Mucosa of gallbladder (tissue), 1 donor: ENCODE measurements around the gene SLC4A8. TPM values are rescaled to one million over a fixed set of nuclear protein-coding genes. Genes with fewer than 3 reads are reported as not detected.

Experiments used
- DNase-seq: peaks from one replicate; pipeline ENCODE4 v3.0.0-alpha.2; 2020; ENCODE audit warnings: low spot score
- total RNA-seq: library from RNA; stranded (reverse); gene quantifications from one replicate; pipeline ENCODE4 v1.2.1, GENCODE V29; 2021
- donor health status: DM: no; HTN: no; CAD: no.

The SLC4A8 gene
- total RNA-seq, 1 donor from 2014 or later, result 2.6 TPM

DNA sequence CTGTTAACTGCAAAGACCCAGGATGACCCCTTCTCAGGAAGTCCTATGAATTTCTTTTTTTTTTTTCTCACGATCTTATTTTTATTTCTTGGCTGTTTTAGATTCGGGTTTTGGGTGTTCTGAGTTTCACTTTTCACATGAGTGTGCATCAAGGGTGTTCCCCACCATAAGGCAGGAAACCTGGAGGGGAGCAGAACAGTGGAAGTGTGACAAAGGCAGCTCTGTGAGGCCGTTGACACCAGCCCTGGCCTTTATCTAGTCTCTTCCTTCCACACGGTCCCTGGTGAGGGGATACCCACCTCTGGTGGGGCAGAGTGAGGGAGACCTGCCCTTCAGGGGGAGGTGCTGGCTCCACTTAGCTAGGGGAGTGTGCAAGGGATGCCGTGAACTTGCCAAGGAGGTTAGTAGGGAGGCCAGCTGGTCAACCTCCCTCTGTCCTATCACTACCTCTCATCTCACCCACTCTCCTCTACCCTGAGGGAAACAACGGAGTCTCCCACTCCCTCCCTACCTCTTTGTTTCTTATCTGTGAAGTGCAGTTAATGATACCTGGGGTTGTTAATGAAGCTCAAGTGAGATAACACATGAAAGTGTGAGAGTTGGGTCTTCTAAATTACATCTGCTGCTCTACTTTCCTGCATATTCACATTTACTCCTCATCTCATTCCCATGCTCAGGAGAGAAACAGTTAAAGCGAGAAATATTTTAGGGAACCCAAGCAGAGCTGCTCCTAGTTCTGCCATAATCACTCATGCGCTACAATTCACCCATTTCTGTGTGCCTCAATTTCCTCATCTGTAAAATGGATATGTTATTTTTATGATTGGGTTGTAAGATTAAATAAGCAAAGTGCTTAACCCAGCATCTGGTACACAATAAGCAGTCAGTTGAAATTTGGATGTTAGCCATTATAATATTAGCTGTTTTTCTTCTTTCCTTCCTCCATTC, 29.1 kb upstream of the SLC4A8 start:
- no peak for DNase-seq

DNA sequence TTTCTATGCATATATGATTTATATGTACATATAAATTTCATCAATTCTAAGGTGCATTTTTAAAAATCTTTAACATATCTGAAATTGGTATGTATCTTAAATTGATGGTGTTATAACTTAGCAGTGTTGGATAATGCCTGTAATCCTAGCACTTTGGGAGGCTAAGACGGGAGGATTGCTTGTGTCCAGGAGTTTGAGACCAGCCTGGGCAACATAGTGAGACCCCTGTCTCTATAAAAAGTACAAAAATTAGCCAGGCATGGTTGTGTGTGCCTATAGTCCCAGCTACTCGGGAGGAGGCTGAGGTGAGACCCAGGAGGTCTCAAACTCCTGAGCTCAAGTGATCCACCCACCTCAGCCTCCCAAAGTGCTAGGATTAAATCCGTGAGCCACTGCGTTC, 27.0 kb upstream of the SLC4A8 start:
- DNase-seq, result no peak

DNA sequence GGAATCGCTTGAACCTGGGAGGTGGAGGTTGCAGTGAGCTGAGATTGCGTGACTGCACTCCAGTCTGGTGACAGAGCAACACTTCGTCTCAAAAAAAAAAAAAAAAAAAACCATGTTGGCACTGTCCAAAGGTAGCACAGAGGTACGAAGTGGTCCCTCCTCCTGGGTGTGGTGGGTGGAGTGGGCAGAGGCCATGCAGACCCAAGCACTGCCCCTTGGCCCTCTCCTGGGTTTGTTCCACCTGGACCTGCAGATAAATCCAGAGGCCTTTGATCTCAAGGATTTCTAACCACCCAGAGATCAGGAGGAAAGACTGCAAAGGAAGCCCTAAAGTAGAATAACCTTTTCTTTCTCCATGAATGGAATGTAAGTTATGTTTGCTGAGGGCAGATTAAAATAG, 24.7 kb upstream of the SLC4A8 start:
- DNase-seq, result no peak

DNA sequence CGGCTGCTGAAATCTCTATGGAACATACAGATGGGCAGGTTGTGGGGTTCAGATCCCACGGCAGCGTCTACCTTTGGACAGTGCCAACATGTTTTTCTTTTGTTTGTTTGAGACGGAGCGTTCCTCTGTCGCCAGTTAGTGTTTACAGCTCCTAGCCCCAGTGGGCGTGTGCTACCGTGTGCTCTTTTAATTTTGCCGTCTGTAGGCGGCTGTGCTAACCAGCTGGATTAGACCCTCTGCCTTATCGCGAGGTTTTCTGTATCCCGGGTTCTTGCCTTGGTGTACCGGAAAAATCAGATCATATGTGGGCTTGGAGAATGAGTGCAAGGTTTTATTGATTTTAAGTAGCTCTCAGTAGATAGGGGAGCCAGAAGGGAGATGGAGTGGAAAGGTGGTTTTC, 23.6 kb upstream of the SLC4A8 start:
- DNase-seq, result no peak

DNA sequence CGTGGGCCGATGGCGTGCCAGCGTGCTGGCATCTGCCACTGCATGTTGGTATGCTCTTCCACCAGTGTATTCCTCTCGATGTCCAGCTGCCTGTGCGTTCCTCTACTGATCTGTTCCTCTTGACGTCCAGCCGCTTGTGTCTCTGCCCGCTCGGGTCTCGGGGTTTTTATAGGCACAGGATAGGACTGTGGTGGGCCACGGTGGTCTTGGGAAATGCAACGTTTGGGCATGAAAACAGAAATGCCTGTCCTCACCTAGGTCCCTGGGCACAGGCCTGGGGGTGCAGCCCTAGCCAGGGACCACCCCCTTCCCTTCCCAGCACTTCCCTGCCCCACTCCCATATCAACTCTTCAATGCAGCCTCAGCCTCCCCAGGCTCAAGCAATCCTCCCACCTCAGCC, 23.1 kb upstream of the SLC4A8 start:
- no peak for DNase-seq

DNA sequence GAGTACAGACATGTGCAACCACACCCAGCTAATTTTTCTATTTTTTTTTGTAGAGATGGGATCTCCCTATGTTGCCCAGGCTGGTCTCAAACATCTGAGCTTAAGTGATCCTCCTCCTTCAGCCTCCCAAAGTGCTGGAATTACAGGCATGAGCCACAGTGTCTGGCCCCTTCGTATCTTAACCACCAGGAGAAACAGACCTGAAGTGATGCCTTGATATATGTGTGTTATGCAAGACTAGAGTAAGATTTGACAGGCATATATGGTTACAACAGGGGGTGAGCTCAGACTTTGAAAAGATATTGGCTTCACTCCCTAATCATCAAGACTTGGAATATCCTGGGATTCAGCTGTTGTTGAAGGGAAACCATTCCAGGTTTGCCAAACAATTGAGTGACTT, 22.7 kb upstream of the SLC4A8 start:
- DNase-seq, result no peak

DNA sequence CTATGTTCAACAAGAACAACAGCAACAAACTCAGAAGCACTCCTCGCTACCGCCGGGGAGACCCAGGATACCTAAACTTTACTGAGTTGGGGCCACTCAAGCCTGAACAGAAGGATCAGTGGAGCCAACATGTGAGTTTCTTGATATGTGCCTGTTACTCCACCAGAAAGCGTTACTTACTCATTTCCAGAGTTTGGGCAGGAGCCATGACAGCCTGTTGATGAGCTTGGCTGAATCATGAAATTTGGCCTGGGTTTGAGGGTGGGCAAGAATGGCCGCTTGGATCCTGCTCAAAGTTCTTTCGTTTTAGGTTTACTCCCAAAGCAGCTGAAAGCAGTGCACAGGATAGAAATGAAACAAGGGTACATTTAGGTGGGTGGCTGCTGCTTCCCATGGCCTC, 21.5 kb upstream of the SLC4A8 start:
- no peak for DNase-seq

DNA sequence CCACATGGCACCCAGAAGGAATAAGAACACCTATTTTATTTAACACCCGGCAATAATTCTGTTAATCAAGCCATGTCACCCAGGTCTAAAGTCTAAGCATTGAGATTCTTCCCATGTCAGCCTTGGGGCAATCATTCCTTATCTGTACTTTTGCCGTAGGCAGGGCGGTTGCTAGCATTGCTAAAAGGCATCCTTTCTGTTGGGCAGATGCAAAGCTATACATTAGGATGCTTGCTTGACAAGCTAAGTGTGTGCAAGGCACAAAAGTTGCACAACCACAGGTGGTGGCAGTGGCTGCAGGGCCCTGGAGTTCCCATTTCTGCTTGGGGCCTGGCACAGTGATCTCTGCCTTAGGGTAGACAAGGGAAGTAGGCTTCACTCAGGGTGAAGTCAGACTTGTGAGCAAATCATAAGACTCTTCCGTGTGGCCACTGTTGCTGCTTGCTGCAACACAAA, 20.9 kb upstream of the SLC4A8 start:
- DNase-seq, result no peak

DNA sequence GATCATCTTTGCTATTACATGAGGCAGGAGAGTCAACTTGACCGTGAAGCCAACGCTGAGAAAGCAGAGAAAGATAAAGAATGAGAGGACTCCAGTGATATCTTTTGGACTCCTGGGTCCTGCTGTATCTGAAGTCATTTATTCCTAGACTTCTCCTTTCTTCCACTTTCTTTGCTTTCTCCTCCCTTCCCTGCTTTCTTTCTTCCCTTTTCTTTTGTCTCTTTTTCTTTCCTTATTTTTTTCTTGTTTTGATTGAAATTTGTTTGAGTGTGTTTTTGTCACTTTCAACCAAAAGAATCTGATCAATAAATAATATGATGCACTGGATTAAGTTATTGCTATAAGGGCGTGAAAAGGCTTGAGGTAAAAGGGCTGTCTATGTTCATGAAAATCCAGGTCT, 20.0 kb upstream of the SLC4A8 start:
- no peak for DNase-seq

DNA sequence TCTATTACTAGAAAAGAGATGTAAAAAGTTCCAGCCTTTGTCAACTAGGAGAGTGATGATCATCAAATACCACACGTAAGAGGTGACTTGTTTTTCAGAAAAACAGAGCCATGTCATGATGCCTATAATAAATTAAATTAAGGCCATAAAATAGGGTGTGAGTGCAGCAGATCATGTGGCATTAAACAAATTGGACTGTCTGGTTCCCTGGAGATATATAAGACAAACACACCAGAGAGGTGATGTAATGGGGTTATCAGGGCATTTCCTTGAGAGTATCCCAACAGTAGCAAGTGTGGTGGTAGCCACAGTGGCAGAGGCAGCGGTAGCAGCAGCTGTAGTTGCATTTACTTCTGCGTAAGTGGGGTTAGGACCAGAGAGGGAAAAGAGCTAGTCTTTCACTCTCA, 18.8 kb upstream of the SLC4A8 start:
- no peak for DNase-seq

DNA sequence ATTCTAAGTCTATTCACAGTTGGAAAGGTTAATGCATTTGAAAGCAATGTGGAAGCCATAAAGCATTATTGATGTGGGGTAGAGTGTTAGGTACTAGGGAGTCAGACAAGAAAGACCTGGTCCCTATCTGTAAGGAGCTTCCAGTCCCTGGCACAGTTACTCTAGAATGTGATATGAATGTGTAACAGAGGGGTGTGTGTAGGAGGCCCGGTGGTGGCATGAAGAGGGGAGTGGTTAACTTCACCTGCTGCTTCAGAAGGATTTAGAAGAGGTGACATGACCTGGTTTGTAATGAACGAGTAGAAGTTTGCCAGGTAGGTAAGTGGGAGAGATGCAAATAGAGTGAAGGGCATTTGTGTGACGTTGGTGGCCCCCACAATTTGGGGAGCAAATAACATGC, 18.3 kb upstream of the SLC4A8 start:
- no peak for DNase-seq

DNA sequence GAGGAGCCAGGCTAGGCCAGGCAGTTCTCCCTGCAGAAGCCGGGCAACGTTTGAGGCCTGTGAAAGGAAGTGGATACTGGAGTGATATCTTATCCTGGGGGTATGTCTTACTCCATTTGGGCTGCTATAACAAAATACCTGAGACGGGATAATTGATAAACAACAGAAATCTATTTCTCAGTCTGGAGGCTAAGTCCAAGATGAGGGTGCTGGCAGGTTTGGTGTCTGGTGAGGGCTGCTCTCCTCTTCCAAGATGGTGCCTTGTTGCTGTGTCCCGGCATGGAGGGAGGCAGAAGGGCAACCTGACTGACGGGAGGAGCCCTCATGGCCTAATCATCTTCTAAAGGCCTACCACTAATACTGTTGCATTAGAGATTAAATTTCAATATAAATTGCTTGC, 17.8 kb upstream of the SLC4A8 start:
- no peak for DNase-seq

DNA sequence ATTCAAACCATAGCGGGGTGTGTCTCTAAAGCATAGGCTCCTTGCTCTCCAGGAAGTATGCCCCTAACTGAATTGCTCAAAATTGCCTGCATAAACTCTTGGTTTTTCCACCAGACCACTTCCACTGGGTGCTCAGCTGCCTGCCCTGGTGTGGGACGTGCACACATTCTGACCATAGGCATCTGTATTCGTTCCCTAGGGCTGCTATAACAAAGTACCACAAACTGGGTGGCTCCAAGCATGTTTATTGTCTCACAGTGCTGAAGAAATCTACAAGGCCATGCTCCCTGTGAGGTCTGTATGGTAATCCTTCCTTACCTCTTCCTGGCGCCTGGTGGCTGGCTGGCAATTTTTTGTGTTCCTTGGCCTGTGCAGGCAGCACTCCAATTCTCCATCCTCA, 17.0 kb upstream of the SLC4A8 start:
- DNase-seq, result no peak

DNA sequence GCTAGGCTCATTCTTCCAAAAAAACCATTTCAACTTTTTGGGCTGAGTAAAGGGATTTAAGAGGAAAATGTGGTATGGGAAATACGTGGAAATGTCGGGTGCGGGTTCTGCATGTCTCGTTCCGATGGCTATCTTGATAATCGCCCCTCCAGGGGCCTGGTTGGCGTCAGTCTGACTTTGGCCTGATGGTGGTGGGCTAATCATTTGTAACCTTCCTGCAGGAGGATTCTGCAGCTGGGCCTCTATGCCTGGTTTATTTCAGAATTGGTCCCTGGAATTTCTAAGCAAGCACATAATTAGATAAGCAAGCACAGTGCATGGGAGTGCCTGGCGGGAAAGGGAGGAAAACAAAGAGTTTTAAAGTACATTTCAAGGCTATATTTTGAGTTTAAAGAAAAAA, 14.8 kb upstream of the SLC4A8 start:
- DNase-seq, result no peak

DNA sequence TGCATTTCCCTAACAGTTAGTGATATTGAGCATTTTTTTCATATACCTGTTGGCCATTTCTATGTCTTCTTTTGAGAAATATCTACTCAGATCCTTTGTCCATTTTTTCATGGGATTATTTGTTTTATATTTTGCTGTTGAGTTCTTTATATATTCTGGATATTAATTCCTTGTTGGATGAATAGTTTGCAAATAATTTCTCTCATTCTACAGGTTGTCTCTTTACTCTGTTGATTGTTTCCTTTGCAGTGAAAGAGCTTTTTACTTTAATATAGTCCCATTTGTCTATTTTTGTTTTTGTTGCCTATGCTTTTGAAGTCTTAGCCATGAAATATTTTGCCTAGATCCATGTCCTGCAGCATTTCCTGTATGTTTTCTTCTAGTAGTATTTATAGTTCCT, 11.5 kb upstream of the SLC4A8 start:
- no peak for DNase-seq

DNA sequence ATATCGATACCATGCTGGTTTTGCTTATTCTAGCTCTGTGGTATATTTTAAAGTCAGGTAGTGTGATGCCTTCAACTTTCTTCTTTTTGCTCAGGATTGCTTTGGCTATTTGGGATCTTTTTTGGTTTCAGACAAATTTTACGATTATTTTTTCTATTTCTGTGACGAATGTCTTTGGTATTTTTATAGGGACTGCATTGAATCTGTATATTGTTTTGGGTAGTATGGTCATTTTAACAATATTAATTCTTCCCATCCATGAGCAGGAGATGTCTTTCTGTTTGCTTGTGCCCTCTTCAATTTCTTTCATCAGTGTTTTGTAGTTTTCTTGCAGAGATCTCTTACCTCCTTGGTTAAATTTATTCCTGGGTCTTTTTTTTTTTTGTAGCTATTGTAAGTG, 10.8 kb upstream of the SLC4A8 start:
- no peak for DNase-seq

DNA sequence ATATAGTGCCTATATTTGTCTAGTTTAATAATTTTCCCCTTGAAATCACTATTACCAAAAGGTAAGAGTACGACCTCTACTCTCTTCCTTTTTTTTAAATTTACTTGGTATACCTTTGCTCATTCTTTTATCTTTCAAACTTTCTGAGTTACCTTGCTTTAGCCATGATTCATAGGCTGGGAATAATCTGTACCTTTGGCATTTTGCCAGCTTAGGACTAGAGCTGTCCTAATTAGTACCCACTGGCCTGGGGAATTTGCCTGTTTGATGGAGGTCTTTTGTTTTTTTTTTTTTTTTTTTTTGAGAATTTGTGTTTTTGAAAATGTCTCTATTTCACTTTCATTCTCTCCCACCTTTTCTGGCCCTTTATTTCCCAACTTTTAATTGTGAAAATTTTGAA, 8.7 kb upstream of the SLC4A8 start:
- no peak for DNase-seq

DNA sequence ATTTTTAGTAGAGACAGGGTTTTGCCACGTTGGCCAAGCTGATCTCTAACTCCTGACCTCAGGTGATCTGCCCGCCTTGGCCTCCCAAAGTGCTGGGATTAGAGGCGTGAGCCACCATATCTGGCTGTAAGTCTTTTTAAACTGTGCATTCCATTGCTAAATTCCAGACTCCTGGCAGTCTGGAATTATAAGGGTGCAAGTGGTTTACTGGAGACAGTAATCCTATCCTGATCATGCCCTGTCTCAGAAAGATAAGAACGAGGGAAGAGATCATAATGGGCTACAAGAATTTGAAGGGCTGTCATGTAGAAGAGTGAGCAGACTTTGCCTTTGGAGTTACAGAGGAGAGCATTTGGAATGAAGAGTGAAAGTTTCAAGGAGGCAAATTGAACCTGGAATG, 6.8 kb upstream of the SLC4A8 start:
- no peak for DNase-seq

DNA sequence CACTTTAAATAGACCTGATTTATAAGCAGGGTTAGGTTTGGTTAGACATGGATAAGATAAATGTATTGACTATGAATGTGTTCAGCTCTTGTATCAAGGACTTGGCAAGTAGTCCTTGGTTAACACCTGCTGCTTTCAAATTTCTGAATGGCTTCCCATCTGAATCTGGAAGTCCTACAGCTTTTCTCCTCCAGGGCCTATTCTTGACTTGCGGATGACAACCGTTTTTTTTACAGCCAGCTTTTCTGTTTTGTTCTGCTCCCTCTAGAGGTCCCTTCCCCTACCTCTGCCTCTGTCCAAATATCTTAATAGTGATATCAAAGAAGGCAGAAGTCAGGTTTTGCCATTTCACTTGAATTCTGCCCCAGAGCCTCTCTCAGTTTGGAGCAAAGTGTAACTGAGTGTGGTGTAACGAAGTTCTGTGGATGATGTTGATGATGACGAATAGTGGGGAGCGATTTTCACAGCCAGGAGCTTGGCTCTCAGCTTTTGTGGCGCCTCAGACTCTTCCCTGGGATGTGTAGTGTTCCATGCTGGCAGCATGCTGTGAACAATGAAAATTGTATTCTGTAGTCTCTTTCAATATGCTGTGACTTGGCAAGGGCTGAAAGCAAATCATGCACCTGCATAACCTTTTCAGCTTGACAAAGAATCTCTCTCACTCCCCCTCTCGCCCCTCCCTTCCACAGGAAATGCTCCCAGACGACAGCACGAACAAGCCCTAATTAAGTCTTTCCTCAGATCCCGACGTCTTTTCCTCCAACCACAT, 5.0 kb upstream of the SLC4A8 start:
- no peak for DNase-seq

DNA sequence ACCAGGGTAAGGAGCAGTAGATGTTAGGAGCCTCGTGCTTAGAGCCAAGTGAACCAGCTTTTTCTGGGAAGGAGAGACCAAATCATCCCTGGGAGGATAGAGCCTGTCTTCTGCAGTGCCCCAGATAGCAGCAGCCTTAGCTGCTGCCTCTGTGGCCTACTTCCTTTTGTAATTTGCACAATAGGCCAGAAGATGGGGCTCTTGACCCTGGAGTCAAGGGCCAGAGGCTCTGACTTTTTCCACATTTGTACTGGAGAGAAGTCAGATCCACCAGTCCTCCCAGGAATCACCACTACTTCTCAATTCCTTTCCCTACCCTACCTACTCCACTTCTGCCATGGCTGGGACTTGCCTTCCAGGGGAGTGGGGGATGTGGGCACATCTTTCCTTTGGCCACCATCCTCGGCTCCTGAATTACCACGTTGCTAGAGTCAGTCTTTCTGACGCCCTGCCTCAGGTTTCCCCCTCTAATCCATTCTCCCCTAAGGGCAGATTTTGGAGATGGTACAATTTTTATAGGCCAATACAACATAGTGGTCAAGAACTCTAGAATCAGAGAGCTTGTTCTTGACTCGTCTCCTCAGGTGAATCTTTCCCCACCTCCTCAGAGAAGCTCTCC, 3.3 kb upstream of the SLC4A8 start:
- DNase-seq, result peak; percentile 58

DNA sequence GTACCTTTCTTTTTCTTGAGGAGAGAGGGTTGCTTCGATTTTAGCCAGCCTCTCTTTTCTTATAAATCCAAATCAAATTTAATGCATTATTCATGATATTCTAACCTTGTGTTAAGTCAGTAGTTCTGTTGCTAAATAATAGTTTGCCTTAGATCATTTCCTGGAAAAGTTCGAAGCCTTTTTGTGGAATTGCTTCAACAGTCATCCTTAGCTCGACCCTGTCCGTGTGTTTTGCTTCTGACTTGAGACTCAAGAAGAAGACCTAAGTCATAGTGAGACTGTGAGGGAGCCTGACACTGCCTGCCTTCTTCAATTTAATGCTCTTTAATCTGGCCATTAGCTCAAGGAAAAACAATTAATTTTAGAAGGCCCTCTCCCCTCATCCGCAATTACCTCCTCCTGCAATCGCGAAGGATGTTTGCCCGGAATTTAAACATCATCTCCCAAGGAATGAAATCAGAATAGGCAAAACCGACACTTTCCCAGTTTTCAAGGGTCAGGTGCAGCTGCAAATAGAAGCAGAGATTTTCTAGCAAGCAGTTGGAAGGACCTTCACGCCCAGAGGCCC, 453 bp upstream of the SLC4A8 start:
- DNase-seq, result no peak

DNA sequence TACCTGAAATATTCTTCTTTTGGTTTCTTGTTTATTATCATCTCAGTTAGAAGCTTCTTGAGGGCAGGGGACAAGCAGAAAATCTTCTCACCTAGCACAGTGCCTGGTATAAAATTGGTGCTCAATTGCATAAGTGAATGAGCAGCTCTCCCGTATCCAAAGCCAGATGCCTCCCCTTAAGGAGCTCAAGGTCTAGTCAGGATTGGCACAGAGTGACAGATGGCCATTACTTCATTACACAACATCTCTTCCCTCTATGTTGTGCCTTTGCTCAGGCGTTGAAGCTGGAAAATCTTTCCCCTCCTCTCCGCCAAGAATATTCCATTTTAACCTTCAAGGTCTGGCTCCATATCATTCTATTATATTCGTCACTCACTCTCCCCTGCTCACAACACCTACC, 3.6 kb downstream of the SLC4A8 start:
- no peak for DNase-seq
